A549 (cell line): ENCODE data around the gene PCDH12. TPM values are rescaled to one million over a fixed set of nuclear protein-coding genes. Genes with fewer than 3 reads are reported as not detected.

Source experiments
- ATAC-seq, 2 experiments: fragments of 200-7000 bp in 1 of 2; fragments of >200 bp in 1 of 2; cut with Nextera tagmentation in 1 of 2; cut with Tn5 transposase in 1 of 2; 3 replicates each; pipeline versions ENCODE4 v1.8.0 to v1.9.1; 2018 to 2020; ENCODE audit warnings: mild to moderate bottlenecking in 1 of 2, moderate library complexity in 1 of 2
- CTCF ChIA-PET: fragments of 300-600 bp; sonication (Branson Sonifier 250); formaldehyde crosslinking; extraction: SDS; loops from one replicate; lab custom pipeline; 2021; ENCODE audit warnings: antibody characterized with exemption, inconsistent platforms; lab: Yijun Ruan, JAX
- POLR2A ChIA-PET: fragments of 350-600 bp; formaldehyde crosslinking; extraction: SDS; loops from one replicate; lab custom pipeline; 2021; ENCODE audit warnings: antibody characterized with exemption, inconsistent platforms; lab: Yijun Ruan, JAX
- DNase-seq, 2 experiments: peaks; one replicate each; pipeline versions ENCODE4 v3.0.0 to v3.0.0-alpha.2; 2011 to 2016; ENCODE audit warnings: low read depth in 1 of 2, low spot score in 1 of 2
- FAIRE-seq: peaks from 2 replicates; lab custom pipeline; 2011; peaks lifted over from hg19 to GRCh38; lab: Jason Lieb, UNC
- H3K27ac ChIP-seq, 2 experiments: fragments of >200 bp; sonication (Bioruptor Twin); formaldehyde crosslinking; 3 replicates each; pipeline ENCODE4 v1.5.1; 2016 to 2017
- H3K4me1 ChIP-seq: fragments of >200 bp; sonication (Bioruptor Twin); formaldehyde crosslinking; 3 replicates; pipeline ENCODE4 v1.6.1; 2016
- H3K4me2 ChIP-seq: fragments of >200 bp; sonication (Bioruptor Twin); formaldehyde crosslinking; 3 replicates; pipeline ENCODE4 v1.6.1; 2016
- H3K4me3 ChIP-seq: fragments of >200 bp; sonication (Bioruptor Twin); formaldehyde crosslinking; 3 replicates; pipeline ENCODE4 v1.5.1; 2016
- H3K9me3 ChIP-seq: fragments of >200 bp; sonication (Bioruptor Twin); formaldehyde crosslinking; 3 replicates; pipeline ENCODE4 v1.6.1; 2016
- CBX2 ChIP-seq: fragments of 200-600 bp; sonication (generic); IDR thresholded peaks from 2 replicates; pipeline ENCODE4 v1.6.1; 2016; ENCODE audit warnings: low read depth, mild to moderate bottlenecking, borderline replicate concordance
- CHD4 ChIP-seq: fragments of 200-600 bp; sonication (generic); IDR thresholded peaks from 2 replicates; pipeline ENCODE4 v1.6.1; 2016; ENCODE audit warnings: antibody characterized with exemption, mild to moderate bottlenecking, borderline replicate concordance
- EHF ChIP-seq: fragments of 250-450 bp; sonication (Bioruptor Pico); IDR thresholded peaks from 2 replicates; pipeline ENCODE4 v1.5.0; 2020; ENCODE audit warnings: mild to moderate bottlenecking
- EHMT2 ChIP-seq: fragments of 200-600 bp; sonication (generic); IDR thresholded peaks from 2 replicates; pipeline ENCODE4 v1.6.1; 2016; ENCODE audit warnings: antibody characterized with exemption, low read depth, mild to moderate bottlenecking, moderate library complexity
- ESRRA ChIP-seq: fragments of 150-350 bp; IDR thresholded peaks from 2 replicates; pipeline ENCODE4 v1.6.1; 2014; ENCODE audit warnings: mild to moderate bottlenecking, low read length, borderline replicate concordance
- FOSB ChIP-seq: fragments of 250-450 bp; sonication (Bioruptor Pico); IDR thresholded peaks from 2 replicates; pipeline ENCODE4 v1.5.0; 2020; ENCODE audit warnings: mild to moderate bottlenecking, moderate library complexity
- FOSL2 ChIP-seq, 2 experiments: fragments of 450-650 bp in 1 of 2; fragments of >200 bp in 1 of 2; sonication (Bioruptor Twin) in 1 of 2; formaldehyde crosslinking; IDR thresholded peaks; 2 replicates each; pipeline versions ENCODE4 v1.5.0 to v1.6.1; 2016 to 2020; ENCODE audit warnings: mild to moderate bottlenecking in 1 of 2, moderate library complexity in 1 of 2
- FOXS1 ChIP-seq: fragments of 250-450 bp; sonication (Bioruptor Pico); IDR thresholded peaks from 2 replicates; pipeline ENCODE4 v1.5.0; 2020; ENCODE audit warnings: mild to moderate bottlenecking, moderate library complexity
- HDAC2 ChIP-seq: fragments of 200-600 bp; sonication (generic); IDR thresholded peaks from 2 replicates; pipeline ENCODE4 v1.6.1; 2016
- HEYL ChIP-seq: fragments of 250-450 bp; sonication (Bioruptor Pico); IDR thresholded peaks from 2 replicates; pipeline ENCODE4 v1.8.0; 2021; ENCODE audit warnings: mild to moderate bottlenecking, moderate library complexity
- HMGXB4 ChIP-seq: fragments of 250-450 bp; sonication (Bioruptor Pico); IDR thresholded peaks from 2 replicates; pipeline ENCODE4 v1.5.0; 2021; ENCODE audit warnings: mild to moderate bottlenecking, moderate library complexity, borderline replicate concordance
- HOXB13 ChIP-seq: fragments of 250-450 bp; sonication (Bioruptor Pico); IDR thresholded peaks from 2 replicates; pipeline ENCODE4 v1.5.0; 2020; ENCODE audit warnings: low read depth, mild to moderate bottlenecking, moderate library complexity
- JUN ChIP-seq, 2 experiments: fragments of >200 bp; sonication (Bioruptor Twin); formaldehyde crosslinking; IDR thresholded peaks; 2 replicates in 1 of 2; 3 replicates in 1 of 2; pipeline ENCODE4 v1.6.1; 2016 to 2017
- MAFK ChIP-seq: fragments of 450-650 bp; IDR thresholded peaks from 2 replicates; pipeline ENCODE4 v1.6.1; 2014; ENCODE audit not compliant: partially characterized antibody
- MAZ ChIP-seq: fragments of 150-350 bp; IDR thresholded peaks from 2 replicates; pipeline ENCODE4 v1.6.1; 2014; ENCODE audit warnings: antibody characterized with exemption, low read depth, low read length, borderline replicate concordance
- NPAS2 ChIP-seq: fragments of 250-450 bp; sonication (Bioruptor Pico); IDR thresholded peaks from 2 replicates; pipeline ENCODE4 v1.8.0; 2022; ENCODE audit warnings: mild to moderate bottlenecking, moderate library complexity, borderline replicate concordance
- PBX3 ChIP-seq: IDR thresholded peaks from 2 replicates; pipeline ENCODE4 v1.6.1; 2012
- PHF8 ChIP-seq: fragments of 200-600 bp; sonication (generic); IDR thresholded peaks from 2 replicates; pipeline ENCODE4 v1.6.1; 2016; ENCODE audit warnings: low read depth, mild to moderate bottlenecking, antibody characterized with exemption, moderate library complexity, borderline replicate concordance
- POLR2A ChIP-seq: IDR thresholded peaks from 2 replicates; pipeline ENCODE4 v1.6.1; 2012; ENCODE audit warnings: mild to moderate bottlenecking, low read length
- RCOR1 ChIP-seq: fragments of 150-350 bp; IDR thresholded peaks from 2 replicates; pipeline ENCODE4 v1.6.1; 2014; ENCODE audit warnings: antibody characterized with exemption, low read length, low read depth
- REST ChIP-seq: fragments of 200-600 bp; sonication (generic); IDR thresholded peaks from 2 replicates; pipeline ENCODE4 v1.6.1; 2016; ENCODE audit warnings: antibody characterized with exemption, mild to moderate bottlenecking, moderate library complexity
- RFX5 ChIP-seq: fragments of 450-650 bp; IDR thresholded peaks from 2 replicates; pipeline ENCODE4 v1.7.1; 2014; ENCODE audit warnings: antibody characterized with exemption, mild to moderate bottlenecking, moderate library complexity
- SMC3 ChIP-seq: fragments of >200 bp; sonication (Bioruptor Twin); formaldehyde crosslinking; IDR thresholded peaks from 3 replicates; pipeline ENCODE4 v1.6.1; 2018; ENCODE audit warnings: inconsistent platforms
- ZFP36 ChIP-seq: fragments of 450-650 bp; IDR thresholded peaks from 2 replicates; pipeline ENCODE4 v1.6.1; 2014; ENCODE audit warnings: borderline replicate concordance; ENCODE audit not compliant: partially characterized antibody
- ZNF302 ChIP-seq: fragments of 250-450 bp; sonication (Bioruptor Pico); IDR thresholded peaks from 2 replicates; pipeline ENCODE4 v1.9.0; 2021; ENCODE audit warnings: inconsistent platforms, mild to moderate bottlenecking, moderate library complexity
- WGBS: methylation state at CpG from one replicate; pipeline ENCODE4 v1.1.6; 2017; ENCODE audit errors: missing lambda C conversion rate; 5-methylcytosine and 5-hydroxymethylcytosine counted together
- polyA plus RNA-seq, 4 experiments: library from polyadenylated mRNA; depleted of rRNA in 3 of 4; stranded (reverse); fragments of >200 nt; fragmentation: RNase III in 1 of 4; extraction: RNeasy Plus Mini Kit Qiagen cat#74134 plus additional on column Dnase treatment in 1 of 4; gene quantifications; 2 replicates in 3 of 4; 3 replicates in 1 of 4; pipeline ENCODE4 v1.2.3, GENCODE V29; 2011 to 2017

PCDH12 gene
- polyA plus RNA-seq, 2 of the 4 experiments (the other 2 are of a cell fraction) = not detected

GRCh38 chr5:141933151-141933550, 24.9 kb downstream of the PCDH12 start:
- FAIRE-seq (no peak), DNase-seq (no peak), ATAC-seq (no peak)
- POLR2A ChIA-PET = no interaction called here
- H3K9me3 ChIP-seq = no peaks in the 10 kb centered on the region
- no peaks in the 10 kb centered on the region for H3K4me1 ChIP-seq
- H3K4me2 ChIP-seq = no peak overlapping the region
- no peak for TF ChIP-seq HDAC2
- TF ChIP-seq POLR2A = no peak
- no peak for TF ChIP-seq EHMT2
- no peak for TF ChIP-seq FOSL2 (IDR thresholded peaks at IDR 0.05)
- no peak for TF ChIP-seq FOSL2 (CRISPR knock-in tag; IDR thresholded peaks at IDR 0.05)
- TF ChIP-seq REST = no peak
- no peak for TF ChIP-seq CBX2
- no peak for TF ChIP-seq MAFK
- TF ChIP-seq PBX3 = no peak
- no peak for TF ChIP-seq MAZ
- TF ChIP-seq CHD4 = no peak
- TF ChIP-seq HOXB13 = no peak
- H3K4me3 ChIP-seq = no peak overlapping the region
- WGBS = 92% methylated on average over 7 of the region's 7 CpGs
- CTCF ChIA-PET = interaction anchor here (0.6 to 1.8 kb wide), 7 partner anchors 9 to 232 kb away, joined by 3 to 7 read pairs (median 4); partner anchors contain the start of genes DELE1 and RNF14
- H3K27ac ChIP-seq = no peak overlapping the region

- no peak for FAIRE-seq
- ATAC-seq = no peak
- H3K4me1 ChIP-seq = no peaks in the 10 kb centered on the region
- CTCF ChIA-PET = interaction anchor here (0.7 to 2.1 kb wide), 4 partner anchors 19 to 230 kb away, joined by 3 to 6 read pairs (median 4); no protein-coding TSS in a partner anchor
- H3K4me2 ChIP-seq = no peak overlapping the region
- WGBS = 93% methylated on average over 5 of the region's 5 CpGs
- TF ChIP-seq ZFP36 (no peak), FOXS1 (CRISPR knock-in tag) (no peak), HEYL (no peak), NPAS2 (CRISPR knock-in tag) (no peak), CHD4 (no peak), RFX5 (no peak), EHF (CRISPR knock-in tag) (no peak), ESRRA (no peak), SMC3 (no peak), ZNF302 (CRISPR knock-in tag) (no peak), EHMT2 (no peak), FOSB (no peak), HMGXB4 (CRISPR knock-in tag) (no peak), JUN (IDR thresholded peaks at IDR 0.05) (no peak), PHF8 (no peak), RCOR1 (no peak), MAFK (no peak)
- POLR2A ChIA-PET = interaction anchor here (0.6 kb wide), 1 partner anchor 211 kb away, joined by 3 read pairs; no protein-coding TSS in a partner anchor
- H3K4me3 ChIP-seq = no peak overlapping the region
- DNase-seq = no peak
- no peak overlapping the region for H3K27ac ChIP-seq
- H3K9me3 ChIP-seq = no peaks in the 10 kb centered on the region
These were observed 26.3 kb downstream of the PCDH12 start for GRCh38 chr5:141931694-141932093.
